ENCODE measurements around the gene TYK2.

DNA sequence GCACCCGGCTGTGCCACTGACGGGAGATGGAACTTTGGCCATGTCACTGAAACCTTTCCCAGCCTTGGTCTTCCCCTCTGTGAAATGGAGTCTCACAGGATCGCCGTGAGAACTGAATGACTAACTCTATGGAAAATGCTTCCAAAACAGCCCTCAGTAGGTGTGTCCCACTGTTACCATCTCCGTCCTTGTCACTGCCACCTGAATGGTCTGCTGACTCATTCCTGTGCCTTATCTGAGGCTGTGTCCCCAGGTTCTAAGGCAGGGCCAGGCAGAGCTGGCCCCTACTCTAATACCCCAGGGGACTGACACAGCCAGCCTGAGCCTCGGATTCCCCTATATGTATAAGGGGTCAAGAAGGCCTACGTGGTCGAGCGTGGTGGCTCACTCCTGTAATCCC is 18.4 kb upstream of the TYK2 start:
- TF ChIP-seq CTCF (IDR thresholded peaks at IDR 0.05) (no peak), POLR2A (IDR thresholded peaks at IDR 0.05) (no peak)
